GM19468 (cell line): ENCODE data around the gene SAXO1.

Experiments
- ATAC-seq: cut with Tn5 transposase; IDR thresholded peaks from one replicate; pipeline ENCODE4 v1.9.1; 2021; ENCODE audit warnings: mild to moderate bottlenecking, moderate library complexity, moderate number of reproducible peaks; ENCODE audit not compliant: unreplicated experiment; ENCODE audit errors: extremely low read depth

Gene SAXO1

GRCh38 chr9:18890372-18890771 is 142.6 kb downstream of the SAXO1 start:
- peak; percentile 28 for ATAC-seq

GRCh38 chr9:18889550-18889949 is 143.5 kb downstream of the SAXO1 start:
- ATAC-seq: no peak

DNA sequence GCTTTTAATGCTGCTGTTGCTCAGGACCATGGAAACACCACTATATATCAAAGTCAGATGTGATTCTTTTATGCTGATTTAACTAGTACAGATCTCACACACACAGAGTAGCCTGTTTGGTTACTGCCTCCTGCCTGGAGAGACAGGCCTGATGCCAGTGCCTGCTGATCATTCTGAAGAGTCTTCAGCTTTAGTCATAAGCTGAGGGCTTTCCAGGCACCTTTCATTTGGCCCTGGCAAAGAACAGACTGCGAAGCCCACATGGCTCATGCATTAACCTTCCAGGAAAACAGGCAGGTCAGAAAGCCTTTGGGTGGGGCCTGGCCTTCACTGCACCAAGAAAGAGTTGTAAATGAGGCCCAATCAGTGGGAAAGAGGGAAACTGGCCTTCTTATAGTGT is 144.7 kb downstream of the SAXO1 start:
- no peak for ATAC-seq

DNA sequence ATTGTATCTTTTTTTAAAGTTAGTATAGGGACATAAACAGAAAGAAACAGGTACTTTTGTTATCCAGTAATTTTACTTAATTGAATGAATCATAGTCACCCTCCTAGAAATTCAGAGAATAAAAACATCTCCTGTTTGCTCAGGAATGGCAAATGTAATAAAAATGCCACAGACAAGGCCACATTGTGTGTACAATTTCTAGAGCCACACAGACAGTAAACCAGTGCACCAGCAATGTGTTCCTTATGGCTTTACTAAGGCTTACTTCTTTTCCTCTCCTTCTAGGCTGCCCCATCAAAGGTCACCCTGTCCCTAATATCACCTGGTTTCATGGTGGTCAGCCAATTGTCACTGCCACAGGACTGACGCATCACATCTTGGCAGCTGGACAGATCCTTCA is 145.5 kb downstream of the SAXO1 start:
- no peak for ATAC-seq

GRCh38 chr9:18881758-18882157 is 151.3 kb downstream of the SAXO1 start:
- ATAC-seq: no peak

GRCh38 chr9:18877984-18878383 is 155.0 kb downstream of the SAXO1 start:
- no peak for ATAC-seq
